ENCODE measurements around the gene SNX4. TPM values are rescaled to one million over a fixed set of nuclear protein-coding genes. Genes with fewer than 3 reads are reported as not detected.

Gene SNX4
- total and polyA plus RNA-seq, 2 of the 8 experiments (the other 6 are each of a cell fraction or from before 2014, with no cell fraction given): 7.2 to 23.1 TPM

GRCh38 chr3:125528920-125529319, 8.9 kb upstream of the SNX4 start (continued):
- TF ChIP-seq USF2 (IDR thresholded peaks at IDR 0.05; ENCODE audit: low read length) (no peak), BACH1 (IDR thresholded peaks at IDR 0.05; ENCODE audit: low read length) (no peak), CHD7 (IDR thresholded peaks at IDR 0.05; ENCODE audit: insufficient replicate concordance, low read length) (no peak), SP2 (IDR thresholded peaks at IDR 0.05; ENCODE audit: low read length) (no peak), SIN3A (conservative IDR thresholded peaks at IDR 0.05 in 1 of 2, IDR thresholded peaks at IDR 0.05 in 1 of 2; ENCODE audit: low read depth in 1 of 2, low read length in 2 of 2) (no peak)
